Left lung (tissue), 10 donors: ENCODE measurements around the gene KSR2. TPM values are rescaled to one million over a fixed set of nuclear protein-coding genes. Genes with fewer than 3 reads are reported as not detected.

Source experiments
- ATAC-seq: fragments of 200-7000 bp; cut with Tn5 transposase; one replicate; pipeline ENCODE4 v1.9.1; 2020; ENCODE audit warnings: moderate library complexity
- DNase-seq, 4 donors: peaks; one replicate each; pipeline ENCODE4 v3.0.0-alpha.2; 2013 to 2020
- H3K27ac ChIP-seq, 2 donors: fragments of 200-600 bp; sonication (generic) in 1 of 2; one replicate each; pipeline versions ENCODE4 v1.5.0 to v1.8.0; 2020 to 2021
- H3K27me3 ChIP-seq, 2 donors: fragments of 200-600 bp; sonication (generic) in 1 of 2; one replicate each; pipeline versions ENCODE4 v1.5.0 to v1.8.0; 2020 to 2021
- H3K36me3 ChIP-seq, 2 donors: fragments of 200-600 bp; sonication (generic) in 1 of 2; one replicate each; pipeline versions ENCODE4 v1.5.0 to v1.8.0; 2020 to 2021
- H3K4me1 ChIP-seq, 2 donors: fragments of 200-600 bp; one replicate each; pipeline ENCODE4 v1.8.0; 2021
- H3K4me3 ChIP-seq, 2 donors: fragments of 200-600 bp; sonication (generic) in 1 of 2; one replicate each; pipeline versions ENCODE4 v1.5.0 to v1.8.0; 2020 to 2021; ENCODE audit warnings: mild to moderate bottlenecking in 1 of 2
- H3K9me3 ChIP-seq, 2 donors: fragments of 200-600 bp; sonication (generic) in 1 of 2; one replicate each; pipeline versions ENCODE4 v1.5.0 to v1.8.0; 2020 to 2021
- CTCF ChIP-seq, 2 donors: fragments of 200-600 bp; sonication (generic) in 1 of 2; IDR thresholded peaks; one replicate each; pipeline versions ENCODE4 v1.5.0 to v1.8.0; 2021; ENCODE audit warnings: antibody characterized with exemption in 2 of 2
- intact Hi-C, 2 donors: fragments of 100-400 bp; cut with DNase I; formaldehyde crosslinking; loops; one replicate each; pipeline versions ENCODE4 v1.11.2 to v1.14.2; 2022
- polyA plus RNA-seq, 6 donors: library from polyadenylated mRNA; unstranded; fragments of 120-200 nt; gene quantifications; one replicate each; pipeline ENCODE4 v1.2.1, GENCODE V29; 2013; ENCODE audit not compliant: insufficient read length in 6 of 6
- total RNA-seq, 2 donors: library from RNA; stranded (reverse); fragmentation: NEBNext Ultra II Directional; extraction: Animal tissue kit (Norgen Biotek cat#: 25700); gene quantifications; one replicate each; pipeline ENCODE4 v1.2.1, GENCODE V29; 2021
- donor health status: DM: no; HTN: yes; CAD: no.
- donor health status: DM: no; HTN: no; CAD: no.

Gene KSR2
- total and polyA plus RNA-seq, 8 donors: 0.28 to 1.4 (median 0.41) TPM

GRCh38 chr12:117433878-117434277, 534.9 kb downstream of the KSR2 start:
- H3K4me3 ChIP-seq: no peak overlapping the region
- no peaks in the 10 kb centered on the region for H3K27me3 ChIP-seq
- DNase-seq (no peak), ATAC-seq (no peak)
- no peaks in the 10 kb centered on the region for H3K9me3 ChIP-seq
- no peak for TF ChIP-seq CTCF (IDR thresholded peaks at IDR 0.05)
- intact Hi-C loops: no loop called here
- no peak overlapping the region for H3K27ac ChIP-seq
- no peaks in the 10 kb centered on the region for H3K4me1 ChIP-seq
- H3K36me3 ChIP-seq: no peaks in the 10 kb centered on the region

GRCh38 chr12:117430246-117430645, 538.5 kb downstream of the KSR2 start:
- intact Hi-C loops: no loop called here
- Histone ChIP-seq H3K4me1 (no peaks in the 10 kb centered on the region), H3K36me3 (no peaks in the 10 kb centered on the region), H3K4me3 (no peak overlapping the region), H3K27me3 (no peaks in the 10 kb centered on the region), H3K9me3 (no peaks in the 10 kb centered on the region), H3K27ac (no peak overlapping the region)
- TF ChIP-seq CTCF (IDR thresholded peaks at IDR 0.05): no peak
- ATAC-seq: no peak
- DNase-seq: no peak

GRCh38 chr12:117427211-117427610, 541.6 kb downstream of the KSR2 start:
- no peaks in the 10 kb centered on the region for H3K4me1 ChIP-seq
- DNase-seq (no peak), ATAC-seq (no peak)
- no peaks in the 10 kb centered on the region for H3K9me3 ChIP-seq
- H3K36me3 ChIP-seq: no peaks in the 10 kb centered on the region
- no peaks in the 10 kb centered on the region for H3K27me3 ChIP-seq
- intact Hi-C loops: no loop called here
- TF ChIP-seq CTCF (IDR thresholded peaks at IDR 0.05): no peak
- no peak overlapping the region for H3K27ac ChIP-seq
- no peak overlapping the region for H3K4me3 ChIP-seq

GRCh38 chr12:117421987-117422386, 546.8 kb downstream of the KSR2 start:
- Histone ChIP-seq H3K27me3 (no peaks in the 10 kb centered on the region), H3K36me3 (no peaks in the 10 kb centered on the region), H3K4me3 (no peak overlapping the region), H3K27ac (no peak overlapping the region), H3K9me3 (no peaks in the 10 kb centered on the region), H3K4me1 (no peaks in the 10 kb centered on the region)
- TF ChIP-seq CTCF (IDR thresholded peaks at IDR 0.05): no peak
- DNase-seq: no peak
- no peak for ATAC-seq
- intact Hi-C loops: no loop called here

- no peak for TF ChIP-seq CTCF (IDR thresholded peaks at IDR 0.05)
- no peaks in the 10 kb centered on the region for H3K27me3 ChIP-seq
- no peak for ATAC-seq
- H3K9me3 ChIP-seq: no peaks in the 10 kb centered on the region
- H3K4me3 ChIP-seq: no peak overlapping the region
- no peaks in the 10 kb centered on the region for H3K4me1 ChIP-seq
- peak in 1 of 4 donors; percentile 7 for DNase-seq
- H3K36me3 ChIP-seq: no peaks in the 10 kb centered on the region
- H3K27ac ChIP-seq: no peak overlapping the region
- intact Hi-C loops: no loop called here
Measured at GRCh38 chr12:117421068-117421752, 547.6 kb downstream of the KSR2 start.
